GM23248 (cell line): ENCODE results near the gene OTP. TPM values are rescaled to one million over a fixed set of nuclear protein-coding genes. Genes with fewer than 3 reads are reported as not detected.

Experiments used
- DNase-seq: peaks from one replicate; pipeline ENCODE4 v3.0.0-alpha.2; 2015
- H2AFZ ChIP-seq: fragments of 200-600 bp; sonication (generic); 2 replicates; pipeline ENCODE4 v1.6.1; 2016; ENCODE audit warnings: antibody characterized with exemption
- H3F3A ChIP-seq: fragments of 200-600 bp; sonication (generic); 2 replicates; pipeline ENCODE4 v1.6.1; 2016; ENCODE audit warnings: mild to moderate bottlenecking, antibody characterized with exemption, mixed run types; ENCODE audit not compliant: insufficient read depth
- H3K27ac ChIP-seq: fragments of 200-600 bp; sonication (generic); 2 replicates; pipeline ENCODE4 v1.5.1; 2016; ENCODE audit warnings: mild to moderate bottlenecking
- H3K27me3 ChIP-seq: fragments of 200-600 bp; sonication (generic); replicated peaks from 2 replicates; pipeline ENCODE4 v1.6.1; 2016; ENCODE audit warnings: mild to moderate bottlenecking; ENCODE audit not compliant: insufficient read depth
- H3K36me3 ChIP-seq: fragments of 200-600 bp; sonication (generic); 2 replicates; pipeline ENCODE4 v1.6.1; 2016; ENCODE audit warnings: low read depth, mild to moderate bottlenecking
- H3K4me1 ChIP-seq: fragments of 200-600 bp; sonication (generic); 2 replicates; pipeline ENCODE4 v1.6.1; 2016; ENCODE audit warnings: mild to moderate bottlenecking; ENCODE audit not compliant: insufficient read depth
- H3K4me2 ChIP-seq: fragments of 200-600 bp; sonication (generic); one replicate; pipeline ENCODE4 v1.6.1; 2016; ENCODE audit warnings: mild to moderate bottlenecking; ENCODE audit not compliant: unreplicated experiment
- H3K4me3 ChIP-seq: fragments of 200-600 bp; sonication (generic); 2 replicates; pipeline ENCODE4 v1.5.1; 2016; ENCODE audit warnings: mild to moderate bottlenecking
- H3K79me2 ChIP-seq: fragments of 200-600 bp; sonication (generic); 2 replicates; pipeline ENCODE4 v1.6.1; 2016; ENCODE audit warnings: mild to moderate bottlenecking; ENCODE audit not compliant: insufficient read depth
- H3K9ac ChIP-seq: fragments of 200-600 bp; sonication (generic); 2 replicates; pipeline ENCODE4 v1.6.1; 2016; ENCODE audit warnings: mild to moderate bottlenecking
- H3K9me2 ChIP-seq: fragments of 200-600 bp; sonication (generic); 2 replicates; pipeline ENCODE4 v1.6.1; 2016; ENCODE audit warnings: mixed run types, mild to moderate bottlenecking, moderate library complexity; ENCODE audit not compliant: insufficient read depth
- H3K9me3 ChIP-seq: fragments of 200-600 bp; sonication (generic); one replicate; pipeline ENCODE4 v1.6.1; 2017; ENCODE audit warnings: low read depth
- H4K20me1 ChIP-seq: fragments of 200-600 bp; sonication (generic); 2 replicates; pipeline ENCODE4 v1.6.0; 2016; ENCODE audit not compliant: insufficient read depth
- EZH2 ChIP-seq: fragments of 200-600 bp; sonication (generic); IDR thresholded peaks from 2 replicates; pipeline ENCODE4 v1.6.1; 2018; ENCODE audit warnings: antibody characterized with exemption, mild to moderate bottlenecking; ENCODE audit not compliant: insufficient read depth, poor library complexity, severe bottlenecking
- EZH2phosphoT487 ChIP-seq: fragments of 200-600 bp; sonication (generic); IDR thresholded peaks from 2 replicates; pipeline ENCODE4 v1.6.1; 2018; ENCODE audit warnings: antibody characterized with exemption, moderate library complexity, mild to moderate bottlenecking, low read depth; ENCODE audit not compliant: insufficient read depth
- WGBS, 2 experiments: methylation state at CpG; one replicate each; pipeline ENCODE4 v1.1.6; 2015 to 2017; ENCODE audit warnings: low lambda C conversion rate in 2 of 2, low coverage in 1 of 2; ENCODE audit errors: missing lambda C conversion rate in 2 of 2; 5-methylcytosine and 5-hydroxymethylcytosine counted together
- in situ Hi-C: fragments of 300-500 bp; cut with MboI; formaldehyde crosslinking; loops from 2 replicates; pipeline ENCODE4 v1.15.0; 2020
- polyA plus RNA-seq: library from polyadenylated mRNA; unstranded; fragments of >200 nt; fragmentation: Nextera tagmentation; extraction: Ambion mirVana; gene quantifications from 2 replicates; pipeline ENCODE4 v1.2.1, GENCODE V29; 2016
- total RNA-seq: library from RNA; depleted of rRNA; stranded (reverse); fragments of >200 nt; shearing (Covaris generic); gene quantifications from 2 replicates; pipeline ENCODE4 v1.2.3, GENCODE V29; 2014

Gene OTP
- total and polyA plus RNA-seq, 2 experiments from 2014 or later: not detected

- in situ Hi-C loops: no loop called here
These were observed 3.0 kb upstream of the OTP start for GRCh38 chr5:77641397-77641943.

GRCh38 chr5:77640589-77641396 is 2.3 kb upstream of the OTP start:
- H4K20me1 ChIP-seq: no peaks in the 10 kb centered on the region
- no peak overlapping the region for H3K9ac ChIP-seq
- H2AFZ ChIP-seq: no peak overlapping the region
- no peaks in the 10 kb centered on the region for H3K36me3 ChIP-seq
- no peaks in the 10 kb centered on the region for H3K9me3 ChIP-seq
- H3K79me2 ChIP-seq: no peaks in the 10 kb centered on the region
- 14 to 17% methylated on average over 37 to 45 of the region's 45 CpGs for WGBS, 2 experiments
- no peak for DNase-seq
- H3K4me3 ChIP-seq: no peak overlapping the region
- TF ChIP-seq EZH2 (peak; percentile 54), EZH2phosphoT487 (no peak)
- in situ Hi-C loops: no loop called here
- H3F3A ChIP-seq: no peaks in the 10 kb centered on the region
- no peaks in the 10 kb centered on the region for H3K4me1 ChIP-seq
- H3K9me2 ChIP-seq: no peaks in the 10 kb centered on the region
- H3K27me3 ChIP-seq: peaks cover 94% of the 10 kb centered on the region
- no peak overlapping the region for H3K27ac ChIP-seq
- no peak overlapping the region for H3K4me2 ChIP-seq

More at GRCh38 chr5:77641397-77641943, 3.0 kb upstream of the OTP start:
- Histone ChIP-seq H3K4me2 (no peak overlapping the region), H3K27me3 (peaks cover 94% of the 10 kb centered on the region), H3K27ac (no peak overlapping the region), H3K4me3 (no peak overlapping the region), H3K79me2 (no peaks in the 10 kb centered on the region), H3K9ac (no peak overlapping the region), H3F3A (no peaks in the 10 kb centered on the region), H3K9me3 (no peaks in the 10 kb centered on the region), H3K4me1 (no peaks in the 10 kb centered on the region), H3K9me2 (no peaks in the 10 kb centered on the region), H4K20me1 (no peaks in the 10 kb centered on the region), H2AFZ (no peak overlapping the region), H3K36me3 (no peaks in the 10 kb centered on the region)
- no peak for TF ChIP-seq EZH2
- no peak for TF ChIP-seq EZH2phosphoT487
- WGBS, 2 experiments: 13 to 15% methylated on average over 19 to 23 of the region's 23 CpGs
- DNase-seq: no peak

- H3K36me3 ChIP-seq: no peaks in the 10 kb centered on the region
- H3K79me2 ChIP-seq: no peaks in the 10 kb centered on the region
- peaks cover 100% of the 10 kb centered on the region for H3K27me3 ChIP-seq
- no peaks in the 10 kb centered on the region for H3K9me3 ChIP-seq
- no peak overlapping the region for H3K4me3 ChIP-seq
- no peaks in the 10 kb centered on the region for H3K4me1 ChIP-seq
- 24 to 29% methylated on average over 59 to 61 of the region's 61 CpGs for WGBS, 2 experiments
- no peaks in the 10 kb centered on the region for H4K20me1 ChIP-seq
- no peaks in the 10 kb centered on the region for H3F3A ChIP-seq
- in situ Hi-C loops: no loop called here
- H3K27ac ChIP-seq: no peak overlapping the region
- H3K9ac ChIP-seq: no peak overlapping the region
- H3K9me2 ChIP-seq: no peaks in the 10 kb centered on the region
- TF ChIP-seq EZH2phosphoT487 (no peak), EZH2 (no peak)
- H3K4me2 ChIP-seq: no peak overlapping the region
- DNase-seq: peak; percentile 35
- H2AFZ ChIP-seq: no peak overlapping the region
These were observed 504 bp upstream of the OTP start for GRCh38 chr5:77638763-77639671.

GRCh38 chr5:77637170-77637997 is 1.1 kb downstream of the OTP start:
- H3K4me1 ChIP-seq: no peaks in the 10 kb centered on the region
- no peaks in the 10 kb centered on the region for H3K36me3 ChIP-seq
- no peak overlapping the region for H3K4me3 ChIP-seq
- no peak overlapping the region for H3K4me2 ChIP-seq
- H3K27me3 ChIP-seq: peaks cover 100% of the 10 kb centered on the region
- WGBS, 2 experiments: 22 to 23% methylated on average over 37 to 42 of the region's 43 CpGs
- no peak overlapping the region for H2AFZ ChIP-seq
- no peaks in the 10 kb centered on the region for H3K9me3 ChIP-seq
- in situ Hi-C loops: no loop called here
- H3K9me2 ChIP-seq: no peaks in the 10 kb centered on the region
- H4K20me1 ChIP-seq: no peaks in the 10 kb centered on the region
- TF ChIP-seq EZH2phosphoT487 (no peak), EZH2 (no peak)
- no peaks in the 10 kb centered on the region for H3F3A ChIP-seq
- DNase-seq: no peak
- no peaks in the 10 kb centered on the region for H3K79me2 ChIP-seq
- no peak overlapping the region for H3K9ac ChIP-seq
- no peak overlapping the region for H3K27ac ChIP-seq
